ENCODE results near the gene THPO.

Gene THPO

DNA sequence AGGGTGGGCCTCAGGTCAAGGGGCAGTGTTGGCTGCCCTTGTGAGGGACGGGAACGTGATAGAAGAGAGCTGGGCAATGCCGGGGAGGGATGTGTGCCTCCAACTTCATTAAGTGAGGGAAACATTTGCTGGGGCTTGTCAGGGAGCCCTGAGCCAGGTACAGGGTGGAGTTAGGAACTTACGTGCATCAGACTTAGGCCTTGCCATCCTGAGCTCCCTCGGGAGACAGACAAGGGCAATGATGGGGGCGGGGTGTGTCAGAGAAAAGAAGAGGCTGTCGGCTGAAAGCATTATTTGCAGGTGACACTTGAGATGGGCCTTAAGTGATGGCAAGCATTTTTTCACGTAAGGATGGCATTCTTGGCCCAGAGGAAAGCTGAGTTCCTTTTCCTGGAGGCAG is 39.0 kb downstream of the THPO start:
- no peak for TF ChIP-seq NFIC (IDR thresholded peaks at IDR 0.05)
- no peak for TF ChIP-seq TAF1 (IDR thresholded peaks at IDR 0.05; ENCODE audit: low read depth)
- TF ChIP-seq EGR1 (IDR thresholded peaks at IDR 0.05), result no peak
- no peak for TF ChIP-seq TEAD4 (IDR thresholded peaks at IDR 0.05)
- no peak for TF ChIP-seq EP300 (IDR thresholded peaks at IDR 0.05; ENCODE audit: borderline replicate concordance)
- TF ChIP-seq FOXM1 (IDR thresholded peaks at IDR 0.05; ENCODE audit: borderline replicate concordance, low read depth), result no peak
- no peak for TF ChIP-seq RAD21 (IDR thresholded peaks at IDR 0.05; ENCODE audit: low read depth)
- TF ChIP-seq, protein P1, sequence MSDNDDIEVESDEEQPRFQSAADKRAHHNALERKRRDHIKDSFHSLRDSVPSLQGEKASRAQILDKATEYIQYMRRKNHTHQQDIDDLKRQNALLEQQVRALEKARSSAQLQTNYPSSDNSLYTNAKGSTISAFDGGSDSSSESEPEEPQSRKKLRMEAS (IDR thresholded peaks at IDR 0.05), result no peak
- TF ChIP-seq ZBTB7A (IDR thresholded peaks at IDR 0.05; ENCODE audit: low read depth), result no peak
- no peak for TF ChIP-seq CREB1 (IDR thresholded peaks at IDR 0.05; ENCODE audit: low read depth)
- TF ChIP-seq, protein P2, sequence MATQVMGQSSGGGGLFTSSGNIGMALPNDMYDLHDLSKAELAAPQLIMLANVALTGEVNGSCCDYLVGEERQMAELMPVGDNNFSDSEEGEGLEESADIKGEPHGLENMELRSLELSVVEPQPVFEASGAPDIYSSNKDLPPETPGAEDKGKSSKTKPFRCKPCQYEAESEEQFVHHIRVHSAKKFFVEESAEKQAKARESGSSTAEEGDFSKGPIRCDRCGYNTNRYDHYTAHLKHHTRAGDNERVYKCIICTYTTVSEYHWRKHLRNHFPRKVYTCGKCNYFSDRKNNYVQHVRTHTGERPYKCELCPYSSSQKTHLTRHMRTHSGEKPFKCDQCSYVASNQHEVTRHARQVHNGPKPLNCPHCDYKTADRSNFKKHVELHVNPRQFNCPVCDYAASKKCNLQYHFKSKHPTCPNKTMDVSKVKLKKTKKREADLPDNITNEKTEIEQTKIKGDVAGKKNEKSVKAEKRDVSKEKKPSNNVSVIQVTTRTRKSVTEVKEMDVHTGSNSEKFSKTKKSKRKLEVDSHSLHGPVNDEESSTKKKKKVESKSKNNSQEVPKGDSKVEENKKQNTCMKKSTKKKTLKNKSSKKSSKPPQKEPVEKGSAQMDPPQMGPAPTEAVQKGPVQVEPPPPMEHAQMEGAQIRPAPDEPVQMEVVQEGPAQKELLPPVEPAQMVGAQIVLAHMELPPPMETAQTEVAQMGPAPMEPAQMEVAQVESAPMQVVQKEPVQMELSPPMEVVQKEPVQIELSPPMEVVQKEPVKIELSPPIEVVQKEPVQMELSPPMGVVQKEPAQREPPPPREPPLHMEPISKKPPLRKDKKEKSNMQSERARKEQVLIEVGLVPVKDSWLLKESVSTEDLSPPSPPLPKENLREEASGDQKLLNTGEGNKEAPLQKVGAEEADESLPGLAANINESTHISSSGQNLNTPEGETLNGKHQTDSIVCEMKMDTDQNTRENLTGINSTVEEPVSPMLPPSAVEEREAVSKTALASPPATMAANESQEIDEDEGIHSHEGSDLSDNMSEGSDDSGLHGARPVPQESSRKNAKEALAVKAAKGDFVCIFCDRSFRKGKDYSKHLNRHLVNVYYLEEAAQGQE (IDR thresholded peaks at IDR 0.05; ENCODE audit: low read depth), result no peak
- TF ChIP-seq TCF12 (IDR thresholded peaks at IDR 0.05; ENCODE audit: low read depth), result no peak
- TF ChIP-seq USF1 (IDR thresholded peaks at IDR 0.05), result no peak

GRCh38 chr3:184338511-184338945 is 39.5 kb downstream of the THPO start:
- TF ChIP-seq NFIC (IDR thresholded peaks at IDR 0.05) (no peak), EGR1 (IDR thresholded peaks at IDR 0.05) (no peak), TAF1 (IDR thresholded peaks at IDR 0.05; ENCODE audit: low read depth) (no peak), ZBTB7A (IDR thresholded peaks at IDR 0.05; ENCODE audit: low read depth) (no peak), TCF12 (IDR thresholded peaks at IDR 0.05; ENCODE audit: low read depth) (no peak), YY1 (IDR thresholded peaks at IDR 0.05; ENCODE audit: low read depth) (no peak), FOXM1 (IDR thresholded peaks at IDR 0.05; ENCODE audit: borderline replicate concordance, low read depth) (no peak), RAD21 (IDR thresholded peaks at IDR 0.05; ENCODE audit: low read depth) (no peak)
- TF ChIP-seq, protein P1 (IDR thresholded peaks at IDR 0.05), result no peak
- TF ChIP-seq, protein P2 (IDR thresholded peaks at IDR 0.05; ENCODE audit: low read depth), result no peak

GRCh38 chr3:184337981-184338380 is 40.0 kb downstream of the THPO start:
- TF ChIP-seq RAD21 (IDR thresholded peaks at IDR 0.05; ENCODE audit: low read depth) (no peak), ZBTB7A (IDR thresholded peaks at IDR 0.05; ENCODE audit: low read depth) (no peak), TAF1 (IDR thresholded peaks at IDR 0.05; ENCODE audit: low read depth) (no peak), CEBPB (IDR thresholded peaks at IDR 0.05) (no peak), FOXM1 (IDR thresholded peaks at IDR 0.05; ENCODE audit: borderline replicate concordance, low read depth) (no peak), EP300 (IDR thresholded peaks at IDR 0.05; ENCODE audit: borderline replicate concordance) (no peak), NFIC (IDR thresholded peaks at IDR 0.05) (no peak), TCF12 (IDR thresholded peaks at IDR 0.05; ENCODE audit: low read depth) (no peak), TEAD4 (IDR thresholded peaks at IDR 0.05) (no peak)
- TF ChIP-seq, protein P2 (IDR thresholded peaks at IDR 0.05; ENCODE audit: low read depth), result no peak

DNA sequence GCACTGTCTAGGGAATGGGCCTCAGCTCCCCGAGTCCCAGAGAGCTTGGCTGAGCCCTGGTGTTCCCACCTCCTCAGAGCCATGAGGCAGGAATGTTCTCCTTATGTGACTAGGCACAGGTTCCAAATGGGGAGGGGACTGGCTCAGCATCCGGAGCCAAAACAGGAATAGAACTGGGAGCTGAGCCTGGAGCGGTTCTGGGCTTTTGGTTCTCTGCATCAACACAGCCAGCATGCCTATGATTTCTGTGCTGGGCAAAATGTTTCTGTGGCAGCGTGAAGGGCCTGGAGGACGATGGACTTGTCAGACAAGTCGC is 40.6 kb downstream of the THPO start, which contains the start of gene FAM131A:
TSS of gene FAM131A (plus strand) at position 202 of the 316 bp plus-strand sequence. CDS start at position 233, 31 bp downstream.
- TF ChIP-seq USF1 (IDR thresholded peaks at IDR 0.05), result no peak
- no peak for TF ChIP-seq EGR1 (IDR thresholded peaks at IDR 0.05)
- TF ChIP-seq TEAD4 (IDR thresholded peaks at IDR 0.05), result no peak
